Measurements from ENCODE around the gene RGS2.

GRCh38 chr1:192768463-192768862, 40.4 kb upstream of the RGS2 start:
- TF ChIP-seq, protein P1, sequence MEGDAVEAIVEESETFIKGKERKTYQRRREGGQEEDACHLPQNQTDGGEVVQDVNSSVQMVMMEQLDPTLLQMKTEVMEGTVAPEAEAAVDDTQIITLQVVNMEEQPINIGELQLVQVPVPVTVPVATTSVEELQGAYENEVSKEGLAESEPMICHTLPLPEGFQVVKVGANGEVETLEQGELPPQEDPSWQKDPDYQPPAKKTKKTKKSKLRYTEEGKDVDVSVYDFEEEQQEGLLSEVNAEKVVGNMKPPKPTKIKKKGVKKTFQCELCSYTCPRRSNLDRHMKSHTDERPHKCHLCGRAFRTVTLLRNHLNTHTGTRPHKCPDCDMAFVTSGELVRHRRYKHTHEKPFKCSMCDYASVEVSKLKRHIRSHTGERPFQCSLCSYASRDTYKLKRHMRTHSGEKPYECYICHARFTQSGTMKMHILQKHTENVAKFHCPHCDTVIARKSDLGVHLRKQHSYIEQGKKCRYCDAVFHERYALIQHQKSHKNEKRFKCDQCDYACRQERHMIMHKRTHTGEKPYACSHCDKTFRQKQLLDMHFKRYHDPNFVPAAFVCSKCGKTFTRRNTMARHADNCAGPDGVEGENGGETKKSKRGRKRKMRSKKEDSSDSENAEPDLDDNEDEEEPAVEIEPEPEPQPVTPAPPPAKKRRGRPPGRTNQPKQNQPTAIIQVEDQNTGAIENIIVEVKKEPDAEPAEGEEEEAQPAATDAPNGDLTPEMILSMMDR (IDR thresholded peaks at IDR 0.05; ENCODE audit: low read length) = no peak
- TF ChIP-seq EZH2 (optimal IDR thresholded peaks at IDR 0.05; ENCODE audit: low read depth, low read length) = no peak
- no peak for TF ChIP-seq EZH2phosphoT487 (IDR thresholded peaks at IDR 0.05; ENCODE audit: low read length)
